DMS53 (cell line): ENCODE data around the gene AAGAB.
"Not testable (repeated sequence)": the region's sequence is repeated elsewhere in the genome, so short reads cannot be mapped to it uniquely, and the experiment has no call there.

ENCODE experiments used
- DNase-seq: peaks from one replicate; lab custom pipeline; 2025; lab: John Stamatoyannopoulos, UW

AAGAB gene

DNA sequence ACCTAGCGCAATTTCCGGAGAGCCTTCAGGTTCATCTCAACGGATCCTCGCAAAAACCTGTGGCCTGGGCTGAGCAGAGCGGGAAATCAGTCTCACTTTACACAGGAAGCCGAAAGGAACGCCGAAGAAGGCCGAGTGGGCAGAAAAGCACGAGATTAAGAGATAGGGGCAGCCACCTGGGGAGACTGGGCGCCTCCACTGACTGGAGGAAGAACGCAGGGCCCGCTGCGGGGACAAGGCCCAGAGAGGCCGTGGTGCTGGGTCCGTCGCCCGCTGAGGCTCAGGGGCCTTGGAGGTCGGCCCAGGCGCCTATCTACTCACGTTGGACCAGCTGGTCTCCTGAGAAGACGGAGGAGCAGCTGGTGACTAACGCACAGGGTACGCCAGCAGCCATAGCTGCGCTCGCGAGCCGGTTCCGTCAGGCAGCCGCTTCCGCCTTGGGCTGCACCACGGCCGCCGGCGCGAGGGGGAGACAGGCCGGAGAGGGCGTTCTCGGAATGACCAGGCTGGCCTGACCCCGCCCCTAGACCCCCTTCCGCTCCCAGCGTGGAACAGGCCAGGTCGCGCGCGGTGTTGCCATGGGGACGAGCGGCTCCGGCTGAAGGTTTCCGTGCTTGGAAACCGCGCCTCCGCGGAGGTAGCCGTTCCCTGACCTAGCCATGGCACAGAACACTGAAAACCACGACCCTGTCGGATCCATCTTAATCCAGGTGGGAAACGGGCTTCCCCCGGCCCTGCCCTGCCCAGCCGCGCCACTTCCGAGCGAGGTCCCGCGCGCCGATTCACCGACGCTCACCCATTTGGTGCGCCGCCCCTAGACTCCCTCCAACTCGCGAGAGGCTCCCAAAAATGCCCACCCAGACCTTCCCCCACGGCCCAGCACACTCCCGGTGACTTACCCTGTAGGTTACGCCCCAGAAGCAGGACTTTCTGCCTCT, at the start of gene AAGAB, which contains the start of gene IQCH:
AAGAB (minus strand) TSS at position 424 of the 938 bp plus-strand sequence; CDS start at position 394, 30 bp downstream.
IQCH (plus strand) TSS at position 549 of the 938 bp plus-strand sequence; CDS start at position 660, 111 bp downstream.
- DNase-seq = peak; percentile 96

DNA sequence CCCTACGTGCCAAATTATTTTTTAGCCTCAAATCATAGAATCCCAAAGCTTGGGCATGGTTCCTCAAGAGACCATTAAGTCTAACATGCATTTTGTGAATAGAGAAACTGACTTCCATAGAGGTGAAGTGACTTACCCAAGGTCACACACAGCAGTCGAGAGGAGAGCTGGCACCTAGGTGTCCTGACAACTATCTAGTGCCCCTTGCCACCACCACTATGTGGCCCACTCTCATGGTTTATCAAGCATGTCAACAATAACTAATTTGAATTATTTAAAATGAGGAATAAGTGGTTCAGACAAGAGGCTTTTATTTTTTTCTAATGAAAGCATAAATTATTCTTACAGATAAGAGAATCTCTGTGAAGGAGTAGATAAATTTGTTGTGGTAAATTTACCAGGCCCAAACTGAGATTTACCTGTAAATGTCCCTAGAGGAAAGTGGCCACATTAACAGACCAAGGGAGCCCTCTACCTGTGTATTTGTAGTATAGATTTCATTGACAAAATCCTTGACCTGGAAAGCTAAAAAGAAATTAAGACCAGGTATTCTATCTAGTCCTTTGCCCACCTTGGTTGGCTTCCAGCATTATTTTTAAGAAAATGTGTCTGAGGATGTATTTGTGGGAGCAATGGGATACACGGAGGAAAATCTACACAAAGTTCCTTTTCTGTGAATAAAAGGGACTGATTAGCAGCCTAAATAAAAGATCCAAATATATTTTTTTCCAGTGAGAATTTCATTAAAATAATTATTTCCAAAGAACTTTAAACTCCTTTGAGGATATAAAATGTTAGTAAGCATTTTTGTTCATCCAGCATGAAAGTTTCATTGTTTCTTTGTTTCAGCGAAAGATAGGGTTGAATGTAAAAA, 49.3 kb upstream of the AAGAB start:
- DNase-seq = peak; percentile 61

- no peak for DNase-seq
Observed at GRCh38 chr15:67300266-67301025, 46.0 kb upstream of the AAGAB start.

DNA sequence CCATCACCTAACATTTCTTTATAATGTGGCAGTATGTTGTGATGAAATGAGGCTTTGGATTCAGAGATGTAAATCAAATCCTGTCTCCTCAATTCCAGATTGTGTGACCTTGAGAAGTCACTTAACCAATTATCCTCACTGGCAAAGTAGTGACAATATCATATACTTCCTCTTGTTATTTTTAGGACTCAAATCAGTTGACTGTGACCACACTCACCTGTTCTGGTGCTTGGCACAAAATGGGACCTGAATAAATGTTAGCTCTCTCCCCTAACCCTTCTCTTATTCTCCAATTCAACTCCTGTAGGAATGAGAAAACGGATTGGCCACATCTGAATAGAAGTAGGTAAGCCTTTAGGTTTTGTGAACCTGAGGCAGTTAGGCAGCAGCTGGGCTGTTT, 42.2 kb upstream of the AAGAB start:
- no peak for DNase-seq

- DNase-seq = no peak
Observed at GRCh38 chr15:67296188-67296587, 41.7 kb upstream of the AAGAB start.

DNA sequence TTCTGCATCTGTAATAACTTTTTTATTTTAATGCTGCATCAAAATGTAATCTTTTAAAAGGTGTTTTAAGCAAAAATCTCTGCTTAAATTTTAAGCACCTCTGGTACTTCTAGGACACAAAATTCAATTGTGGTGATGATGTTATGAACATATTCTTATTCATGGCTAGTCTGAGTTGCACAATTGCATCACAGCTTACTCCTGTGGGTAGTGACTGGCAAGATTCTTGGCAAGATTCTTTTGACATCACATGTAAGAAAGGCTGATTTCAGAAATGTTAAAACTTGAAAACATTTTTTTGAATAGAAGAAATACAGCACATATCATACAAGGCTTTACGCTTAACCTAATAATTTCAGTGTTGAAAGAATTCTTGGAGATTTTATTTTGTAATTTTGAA, 35.9 kb upstream of the AAGAB start:
- no peak for DNase-seq

GRCh38 chr15:67286400-67286799, 31.9 kb upstream of the AAGAB start:
- DNase-seq = not testable (repeated sequence)

DNA sequence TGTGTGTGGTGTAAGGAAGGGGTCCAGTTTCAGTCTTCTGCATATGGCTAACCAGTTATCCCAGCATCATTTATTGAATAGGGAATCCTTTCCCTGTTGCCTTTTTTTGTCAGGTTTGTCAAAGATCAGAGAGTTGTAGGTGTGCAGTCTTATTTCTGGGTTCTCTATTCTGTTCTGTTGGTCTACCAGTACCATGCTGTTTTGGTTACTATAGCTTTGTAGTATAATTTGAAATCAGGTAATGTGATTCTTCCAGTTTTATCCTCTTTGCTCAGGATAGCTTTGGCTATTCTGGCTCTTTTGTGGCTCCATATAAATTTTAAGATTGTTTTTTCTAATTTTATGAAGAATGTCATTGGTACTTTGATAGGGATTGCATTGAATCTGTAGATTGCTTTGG, 31.2 kb upstream of the AAGAB start:
- not testable (repeated sequence) for DNase-seq

- DNase-seq = no peak
Observed at GRCh38 chr15:67281714-67282113, 27.3 kb upstream of the AAGAB start.

DNA sequence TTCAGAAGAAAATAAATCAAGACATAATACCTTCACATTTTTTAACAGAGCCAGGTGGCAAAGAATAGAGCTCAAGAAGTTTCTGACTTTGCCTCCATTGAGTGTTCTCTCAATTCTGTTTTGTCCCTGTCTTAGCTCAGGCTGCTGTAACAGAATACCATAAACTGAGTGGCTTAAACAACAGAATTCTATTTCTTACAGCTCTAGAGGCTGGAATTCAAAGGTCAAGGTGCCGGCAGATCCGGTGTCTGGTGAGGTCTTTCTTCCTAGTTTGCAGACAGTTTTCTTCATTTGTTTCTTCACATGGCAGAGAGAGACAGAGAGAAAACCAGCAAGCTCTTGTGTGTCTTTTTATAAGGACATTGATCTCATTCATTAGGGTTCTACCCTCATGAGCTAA, 25.8 kb upstream of the AAGAB start:
- DNase-seq = no peak

DNA sequence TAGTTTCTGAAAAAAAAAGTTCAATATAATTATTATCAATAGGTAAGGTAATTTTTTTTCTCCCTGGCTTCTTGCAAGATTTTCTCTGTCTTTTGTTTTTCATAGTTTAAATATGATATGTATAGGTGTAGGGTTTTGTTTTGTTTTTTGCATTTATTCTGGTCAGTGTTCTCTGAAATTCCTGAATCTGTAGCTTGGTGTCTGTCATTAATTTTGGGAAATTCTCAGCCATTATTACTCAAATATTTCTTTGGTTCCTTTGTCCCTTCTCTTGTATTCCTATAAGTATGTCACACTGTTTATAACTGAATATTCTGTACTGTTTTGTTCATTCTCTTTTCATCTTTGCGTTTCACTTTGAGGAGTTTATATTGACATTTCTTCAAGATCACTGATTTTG, 22.2 kb upstream of the AAGAB start:
- no peak for DNase-seq

GRCh38 chr15:67274236-67274635, 19.8 kb upstream of the AAGAB start:
- DNase-seq = no peak

DNA sequence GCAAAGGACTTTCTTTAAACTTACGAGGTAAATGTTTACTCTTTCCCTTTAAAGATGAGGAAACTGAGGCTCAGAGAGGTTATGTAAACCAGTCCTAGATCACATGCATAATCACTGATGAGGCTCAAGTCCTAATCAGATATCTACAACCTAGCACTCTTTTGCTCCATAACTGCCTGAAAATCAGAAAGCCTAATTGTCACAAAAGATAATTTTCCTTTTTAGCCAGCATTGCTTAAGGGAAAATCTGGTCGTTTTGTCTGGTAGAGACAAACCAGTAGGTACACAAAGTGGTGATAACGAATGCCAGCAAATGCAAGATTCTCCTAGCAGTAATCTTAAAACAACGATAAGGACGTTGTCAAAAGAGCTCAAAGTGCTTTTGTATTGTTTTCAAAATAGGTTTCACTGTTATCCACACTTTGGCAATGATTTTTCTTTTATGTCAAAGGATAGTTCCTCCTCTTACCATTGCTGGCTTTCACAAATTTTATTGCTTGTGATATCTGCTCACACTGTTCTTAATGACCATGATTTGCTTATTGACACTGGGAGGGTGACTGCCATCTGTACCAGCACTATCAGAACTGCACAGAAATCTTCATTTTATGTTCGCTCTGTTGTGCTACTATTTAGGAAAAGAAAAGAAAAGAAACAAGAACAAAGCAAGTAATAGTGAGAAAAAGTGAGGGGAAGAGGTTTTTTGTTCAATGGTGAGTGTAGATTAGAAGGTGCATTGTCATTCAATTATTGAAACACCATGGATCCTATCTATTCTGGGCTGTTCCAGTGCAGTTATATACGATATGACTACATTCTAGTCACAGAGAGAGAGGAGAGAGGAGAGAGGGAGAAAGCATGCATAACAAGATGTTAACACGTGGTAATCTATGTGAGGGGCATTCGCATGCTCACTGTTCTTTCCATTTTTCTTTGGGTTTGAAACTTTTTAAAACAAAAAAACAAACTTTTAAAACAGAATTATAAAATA, 13.8 kb upstream of the AAGAB start:
- DNase-seq = no peak

DNA sequence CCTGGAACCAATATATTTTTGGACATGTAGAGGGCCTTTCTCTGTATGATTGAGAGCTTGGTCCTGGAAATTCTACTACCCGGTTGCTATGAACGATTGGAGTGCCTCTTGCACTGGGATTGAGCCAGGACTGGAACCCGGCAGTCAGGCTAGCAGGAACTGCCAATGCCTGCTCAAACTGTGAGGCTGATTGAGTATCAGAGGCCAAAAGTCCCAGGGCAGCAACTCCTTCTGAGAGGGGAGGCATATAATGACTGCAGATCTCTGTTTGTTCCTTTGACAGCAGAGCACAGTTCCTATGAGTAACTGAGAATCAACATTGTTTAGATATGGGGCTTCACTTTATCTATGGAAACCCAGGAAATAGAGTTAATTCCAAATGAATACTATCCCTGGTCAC, 13.0 kb upstream of the AAGAB start:
- no peak for DNase-seq

DNA sequence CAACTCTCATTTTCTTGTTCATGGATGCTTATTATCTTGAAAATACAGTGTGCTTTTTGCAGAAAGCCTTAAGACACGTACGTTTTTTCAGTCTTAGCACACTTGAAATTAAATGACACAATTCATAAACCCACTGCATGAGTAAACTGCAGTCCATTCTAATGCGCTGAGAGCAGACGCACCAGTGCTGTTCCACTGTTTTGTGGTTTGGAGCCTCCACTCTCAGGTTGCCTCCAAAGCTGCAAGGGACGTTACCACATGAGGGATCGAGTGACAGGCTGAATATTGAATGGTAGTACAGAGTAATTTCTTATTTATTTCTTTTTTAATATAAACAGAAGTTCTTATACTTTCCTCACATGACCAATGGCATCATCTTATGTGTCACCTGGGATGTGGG, 12.4 kb upstream of the AAGAB start:
- DNase-seq = no peak

DNA sequence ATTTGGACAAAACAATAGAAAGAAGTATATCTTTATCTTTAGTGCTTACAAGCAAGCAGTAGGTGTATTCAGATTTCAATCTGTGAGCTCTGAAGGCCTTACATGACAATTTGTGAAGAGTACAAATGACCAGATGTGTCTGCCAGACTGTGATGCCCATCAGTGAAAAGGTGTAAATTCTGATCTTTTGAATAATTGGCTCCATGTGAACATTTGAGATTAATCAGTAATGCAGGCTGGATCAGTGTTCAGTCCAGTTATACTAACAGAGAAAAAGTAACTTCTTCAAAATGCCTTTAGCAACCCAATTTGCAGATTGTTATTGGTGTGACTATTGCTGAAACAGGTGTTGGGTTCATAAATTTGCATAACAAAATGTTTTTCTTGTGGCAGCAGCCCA, 5.3 kb upstream of the AAGAB start:
- no peak for DNase-seq

GRCh38 chr15:67259379-67259778, 4.9 kb upstream of the AAGAB start:
- no peak for DNase-seq

GRCh38 chr15:67258412-67258811, 4.0 kb upstream of the AAGAB start:
- not testable (repeated sequence) for DNase-seq

GRCh38 chr15:67256051-67256450, 1.6 kb upstream of the AAGAB start:
- no peak for DNase-seq

DNA sequence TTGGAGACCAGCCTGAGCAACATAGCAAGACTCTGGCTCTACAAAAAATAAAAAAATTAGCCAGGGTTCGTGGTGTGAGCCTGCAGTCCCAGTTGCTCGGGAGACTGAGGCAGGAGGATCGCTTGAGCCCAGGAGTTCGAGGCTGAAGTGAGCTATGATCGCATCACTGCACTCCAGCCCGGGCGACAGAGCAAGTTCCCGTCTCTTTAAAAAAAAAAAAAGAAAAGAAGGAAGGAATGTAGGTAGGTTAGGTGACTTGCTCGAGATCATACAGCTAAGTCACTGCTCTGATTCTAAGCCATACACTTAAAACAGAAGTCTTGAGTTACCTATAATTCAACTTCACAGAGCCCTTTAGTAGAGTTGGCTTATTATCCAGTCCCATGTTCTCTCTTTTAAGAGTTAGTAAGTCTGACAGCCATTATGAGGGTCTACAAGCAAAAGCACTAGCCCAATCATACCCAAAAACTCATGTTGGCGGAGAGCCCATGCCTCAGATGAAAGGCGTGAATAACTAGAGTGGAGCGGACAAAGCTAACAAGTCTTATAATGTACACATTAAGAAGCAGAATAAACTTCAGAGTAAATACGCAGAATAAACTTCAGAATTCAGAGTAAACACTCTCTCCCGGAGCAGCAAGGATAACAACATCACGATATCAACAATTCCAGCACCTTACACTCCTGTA, 768 bp downstream of the AAGAB start:
- DNase-seq = peak; percentile 37
